ENCODE results near the gene DHX9.

- TF ChIP-seq CTCF (IDR thresholded peaks at IDR 0.05) (no peak), POLR2A (IDR thresholded peaks at IDR 0.05) (no peak)
Measured at GRCh38 chr1:182823220-182823619, 15.9 kb upstream of the DHX9 start.
